ENCODE results near the gene ETV3L.

Gene ETV3L

DNA sequence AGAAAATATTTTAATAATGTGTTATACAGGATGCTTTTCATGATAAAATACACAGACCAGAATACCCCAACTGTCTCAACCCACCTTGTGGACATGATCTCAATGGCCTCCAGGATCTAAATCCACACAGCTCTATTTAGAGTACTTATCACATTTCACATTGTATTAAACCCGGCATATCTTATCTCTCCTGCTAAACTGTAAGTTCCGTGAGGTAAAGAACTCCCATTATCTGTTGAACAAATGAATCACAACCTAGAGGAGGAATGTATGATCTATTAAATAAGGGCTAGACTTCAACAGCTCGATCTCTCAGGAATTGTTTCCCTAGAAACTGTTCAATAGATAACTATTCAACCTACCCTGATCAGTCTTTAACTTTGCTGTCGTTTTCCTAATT, 31.7 kb upstream of the ETV3L start:
- DNase-seq, result no peak

DNA sequence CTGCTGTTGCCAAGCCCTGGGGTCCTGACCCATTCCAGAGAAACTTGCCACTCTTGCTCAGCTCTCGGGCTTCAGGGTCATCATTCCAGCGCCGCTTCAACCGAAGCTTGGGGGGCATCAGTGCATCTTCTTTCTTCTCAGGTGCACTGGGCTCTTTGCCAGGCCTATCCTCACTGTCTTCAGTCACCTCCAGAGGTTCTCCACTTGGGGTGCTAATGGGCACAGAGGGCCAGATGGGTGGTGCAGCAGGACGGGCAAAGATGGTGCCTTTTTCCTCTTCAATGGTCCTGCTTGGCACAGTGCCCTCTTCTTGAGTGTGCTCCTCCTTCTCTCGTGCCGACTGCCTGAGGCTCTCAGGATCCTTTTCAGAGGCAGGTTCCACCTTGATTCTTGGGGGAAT, 25.2 kb upstream of the ETV3L start:
- DNase-seq, result no peak

DNA sequence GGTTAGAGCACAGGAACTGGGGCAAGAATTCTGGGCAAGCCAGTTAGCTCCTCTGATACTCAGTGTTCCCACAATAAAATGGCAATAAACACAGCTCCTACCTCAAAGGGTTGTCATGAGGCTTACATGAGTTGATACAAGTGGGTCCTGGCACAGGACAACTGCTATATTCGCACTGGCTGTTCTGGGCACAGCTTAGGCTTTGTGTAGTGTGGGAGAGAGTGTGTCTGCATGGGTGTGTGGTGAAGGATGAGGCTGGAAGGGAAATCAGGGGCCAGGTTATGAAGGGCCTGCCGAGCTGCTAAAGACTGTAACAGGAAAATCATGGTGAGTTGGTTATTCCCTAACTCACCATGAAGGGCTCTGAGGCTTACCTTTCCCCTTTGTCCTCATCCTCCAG, 19.8 kb upstream of the ETV3L start:
- DNase-seq, result no peak

DNA sequence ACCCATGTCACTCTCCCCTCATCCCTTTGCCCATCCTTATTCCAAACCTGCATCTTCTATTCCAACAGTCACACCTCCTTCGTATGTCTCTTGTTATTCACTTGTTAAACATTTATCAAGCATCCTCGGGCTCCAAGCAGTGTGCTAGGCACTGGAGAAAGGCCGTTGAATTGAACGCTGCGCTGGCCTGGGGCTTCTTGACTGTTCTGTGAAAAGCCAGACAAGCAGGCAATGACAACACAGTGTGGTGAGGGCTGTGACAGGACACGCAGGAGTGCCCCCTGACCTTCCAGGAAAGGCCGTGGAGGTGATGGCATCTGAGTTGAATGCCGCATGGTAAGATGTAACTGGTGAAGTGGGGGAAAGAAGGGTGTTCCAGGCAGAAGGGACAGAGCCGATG, 19.4 kb upstream of the ETV3L start:
- no peak for DNase-seq

DNA sequence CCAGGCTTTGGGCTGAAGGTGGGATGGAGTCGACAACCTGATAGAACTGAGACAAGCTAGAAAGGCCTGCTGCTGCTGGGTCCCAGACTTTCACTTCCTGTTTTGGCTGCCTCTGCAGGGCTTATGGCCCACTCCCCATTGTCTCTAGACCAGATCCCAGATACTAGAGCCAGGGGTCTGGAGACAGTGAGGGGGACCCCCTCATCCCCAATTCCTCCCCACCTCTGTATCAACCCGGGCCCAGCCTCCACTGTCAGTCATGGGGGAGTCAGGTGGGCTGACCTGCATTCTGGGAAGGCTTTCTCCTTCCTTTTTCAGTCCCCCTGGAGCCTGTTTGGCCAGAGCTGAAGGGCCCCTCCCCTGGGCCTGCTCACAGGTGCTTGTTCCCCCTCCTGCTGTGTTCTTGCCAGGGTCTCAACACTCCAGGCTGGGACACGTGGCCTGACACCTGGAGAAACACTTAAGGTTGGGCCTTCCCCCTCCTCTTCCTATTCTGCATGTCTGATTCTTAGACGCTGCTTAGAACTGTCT, 18.0 kb upstream of the ETV3L start:
- DNase-seq, result no peak

DNA sequence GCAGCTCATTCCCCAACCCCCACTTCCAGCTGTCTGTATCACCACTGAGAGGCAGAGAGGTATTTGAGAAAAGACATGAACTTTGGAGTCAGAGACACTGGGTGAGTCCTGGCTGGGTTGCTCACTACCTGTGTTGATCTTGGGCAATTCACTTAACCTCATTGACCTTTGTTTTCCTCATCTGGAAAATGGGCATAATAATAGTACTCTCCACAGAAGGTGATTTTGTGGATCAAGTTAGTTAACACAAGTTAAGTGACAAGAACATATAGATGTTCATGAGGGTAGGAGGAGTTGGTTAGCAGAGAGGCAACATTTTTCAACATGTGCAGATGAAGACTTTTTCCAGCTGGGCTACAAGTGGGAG, 17.1 kb upstream of the ETV3L start:
- no peak for DNase-seq

DNA sequence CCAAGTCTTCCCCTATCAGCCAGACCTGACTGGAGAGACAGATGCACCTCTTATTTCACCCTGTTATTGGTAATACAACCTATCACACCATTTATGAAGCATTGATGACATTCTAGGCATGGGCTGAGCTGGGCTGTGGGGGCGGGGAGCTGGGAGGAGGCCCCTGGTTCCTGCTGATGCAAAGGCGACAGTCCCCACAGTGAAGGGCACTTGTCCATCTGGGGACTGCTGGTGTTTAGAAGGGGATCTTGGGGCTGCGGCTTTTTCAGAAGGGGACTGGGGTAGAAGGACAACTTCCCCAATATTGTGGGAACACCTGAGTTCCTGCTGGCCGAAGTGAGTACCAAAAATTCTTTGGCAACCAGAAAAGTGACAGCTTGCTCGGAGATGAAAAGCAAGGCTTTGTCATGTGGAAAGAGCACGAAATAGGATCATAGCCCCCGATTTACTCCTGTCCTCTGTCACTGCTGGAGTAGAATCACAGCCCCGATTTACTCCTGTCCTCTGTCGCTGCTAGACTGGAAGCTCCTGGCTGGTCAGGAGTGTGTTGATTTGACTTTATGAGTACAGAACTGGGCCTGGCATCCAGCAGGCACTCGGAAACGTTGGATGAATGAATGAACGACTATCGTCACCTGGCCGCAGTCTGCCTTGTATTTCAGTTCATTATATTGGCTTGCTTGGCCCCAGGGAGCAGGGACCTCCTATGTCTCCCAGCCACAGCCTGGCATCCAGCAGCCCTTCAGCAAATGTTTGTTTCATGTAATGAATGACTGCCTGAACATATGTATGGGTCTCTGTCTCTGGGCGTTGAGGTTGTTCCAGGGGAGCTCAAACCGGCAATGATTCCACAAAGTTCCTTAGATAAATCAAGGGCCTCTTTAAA, 16.5 kb upstream of the ETV3L start:
- no peak for DNase-seq

DNA sequence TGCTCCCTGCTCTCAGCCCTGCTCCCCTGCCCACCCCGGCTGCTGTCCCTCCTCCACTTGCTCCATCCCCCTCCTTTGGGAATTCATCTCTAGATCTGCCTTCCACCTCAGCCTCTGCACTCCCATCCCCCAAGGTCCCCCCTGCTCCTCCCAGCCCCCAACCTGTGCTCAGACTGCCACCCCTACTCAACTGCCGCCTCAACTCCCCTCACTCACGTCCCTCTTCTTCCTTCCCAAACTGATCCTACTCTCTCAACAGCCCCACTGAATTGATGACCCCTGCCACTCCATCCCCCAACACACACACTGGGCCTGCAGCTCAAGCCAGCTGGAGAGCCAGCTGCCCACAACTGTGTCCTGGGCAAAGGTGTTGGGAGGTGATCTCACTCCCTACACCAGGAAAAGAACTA, 15.8 kb upstream of the ETV3L start:
- no peak for DNase-seq

DNA sequence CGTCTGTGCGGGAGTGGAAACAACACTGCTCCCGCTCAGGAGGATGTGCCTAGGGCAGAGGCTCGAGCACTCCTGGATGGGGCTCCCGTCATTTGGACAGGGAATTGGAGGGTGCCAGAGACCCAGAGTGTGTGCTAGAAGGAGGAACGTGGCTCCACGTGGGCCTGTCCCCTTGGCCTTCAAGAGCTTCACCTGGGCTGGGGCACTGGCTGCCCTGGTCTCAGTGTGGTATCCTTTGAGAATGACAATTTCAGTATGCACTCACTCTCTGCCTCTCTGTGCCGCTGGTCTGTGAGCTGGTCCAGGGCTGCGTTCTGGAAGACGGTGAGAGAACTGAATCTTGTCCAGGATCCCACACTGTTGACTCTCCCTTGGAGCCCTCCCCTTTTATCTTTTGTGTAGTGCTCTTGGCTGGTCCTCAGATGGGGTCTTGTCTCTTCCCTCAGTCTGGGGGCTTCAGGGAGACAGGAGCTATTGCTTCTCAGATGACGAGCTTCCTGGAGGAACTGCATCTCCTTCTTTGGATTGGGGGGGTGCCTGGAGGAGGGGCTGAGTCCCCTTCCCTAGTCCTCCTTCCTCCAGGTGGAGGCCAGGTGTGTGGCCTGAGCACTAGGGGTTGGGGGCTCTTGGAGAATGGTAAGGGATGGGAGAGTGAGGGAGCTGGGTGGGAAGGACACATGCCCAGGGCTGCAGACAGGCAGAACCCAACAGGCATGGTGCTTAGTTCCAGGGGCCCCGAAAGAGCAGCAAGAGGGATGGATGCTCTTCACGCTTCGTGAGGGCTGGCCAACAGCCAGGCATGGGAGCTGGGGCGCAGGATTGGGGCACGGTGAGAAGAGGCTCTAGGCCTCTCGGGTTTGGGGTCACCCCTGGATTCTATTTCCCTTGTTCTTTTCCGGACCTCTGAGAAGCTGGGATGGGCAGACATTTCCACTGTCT, 14.8 kb upstream of the ETV3L start:
- DNase-seq, result no peak

DNA sequence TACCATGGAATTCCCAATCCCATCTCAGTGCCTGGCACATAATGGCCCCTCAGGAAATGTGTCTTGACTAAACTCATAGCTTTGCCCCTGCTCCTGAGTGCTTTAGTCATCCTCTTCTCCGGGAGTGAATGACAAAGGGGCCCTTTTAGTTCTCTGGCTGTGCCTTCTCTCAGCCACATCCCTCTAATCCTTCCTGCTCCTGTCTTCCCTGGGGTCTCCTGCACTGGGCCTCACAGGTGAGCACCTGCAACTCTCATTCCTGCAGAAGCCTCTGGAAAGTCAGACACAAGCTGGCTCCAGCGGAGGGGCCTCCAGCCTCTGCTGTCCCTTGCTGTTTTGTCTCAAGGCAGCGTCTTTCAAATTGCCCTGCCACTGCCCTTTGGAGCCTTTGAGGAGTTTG, 14.0 kb upstream of the ETV3L start:
- no peak for DNase-seq

DNA sequence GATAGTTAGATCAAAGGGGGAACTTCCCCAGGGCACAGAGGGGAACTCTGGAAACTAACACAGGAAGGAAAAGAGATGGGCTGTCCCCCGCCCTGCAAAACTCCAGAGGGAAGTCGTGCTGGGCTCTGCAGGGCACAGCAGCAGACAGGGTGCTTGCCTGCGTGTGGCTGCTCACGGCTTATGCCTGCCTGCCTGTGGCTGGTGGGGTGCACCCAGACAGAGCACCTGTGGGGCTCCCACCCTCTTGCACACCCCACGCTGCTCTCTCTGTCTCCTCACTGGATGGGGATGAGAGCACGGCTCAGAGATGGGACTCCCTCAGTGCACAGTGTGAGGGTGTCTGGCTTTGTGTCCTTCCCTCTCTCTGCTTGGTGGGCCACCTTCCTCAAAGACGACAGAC, 13.5 kb upstream of the ETV3L start:
- DNase-seq, result no peak

DNA sequence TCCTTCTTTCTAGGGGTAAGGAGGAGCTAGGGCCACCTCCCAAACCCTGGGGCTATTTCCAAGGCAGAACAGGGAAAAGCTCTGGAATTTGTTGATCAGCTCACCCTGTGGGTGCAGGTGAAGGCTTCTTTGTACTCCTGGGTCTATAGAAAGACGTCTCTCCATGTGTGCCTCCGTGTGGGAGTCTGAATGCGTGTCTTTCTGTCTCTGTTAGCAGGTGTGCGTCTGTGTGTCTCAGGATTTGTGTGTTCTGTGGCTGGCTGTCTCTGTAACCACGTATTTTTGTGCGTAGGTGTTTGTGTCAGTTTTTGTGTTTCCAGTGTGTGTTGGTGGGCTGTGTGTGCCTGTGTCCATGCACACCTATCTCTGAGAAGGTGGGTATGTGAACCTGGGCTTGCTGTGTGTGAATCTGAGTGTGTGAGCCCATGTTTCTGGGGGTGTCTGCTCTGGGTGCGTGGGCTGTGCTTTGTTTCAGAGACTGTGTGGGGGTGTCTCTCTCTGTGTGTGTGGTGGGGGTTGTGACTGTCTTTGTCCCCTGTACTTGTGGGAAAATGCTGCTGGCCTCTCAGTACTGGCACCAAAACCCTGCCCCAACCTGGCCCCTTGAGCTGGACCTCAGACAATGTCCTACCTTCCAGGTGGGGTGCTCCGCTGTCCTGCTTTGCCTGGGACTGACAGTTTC, 12.7 kb upstream of the ETV3L start:
- no peak for DNase-seq

DNA sequence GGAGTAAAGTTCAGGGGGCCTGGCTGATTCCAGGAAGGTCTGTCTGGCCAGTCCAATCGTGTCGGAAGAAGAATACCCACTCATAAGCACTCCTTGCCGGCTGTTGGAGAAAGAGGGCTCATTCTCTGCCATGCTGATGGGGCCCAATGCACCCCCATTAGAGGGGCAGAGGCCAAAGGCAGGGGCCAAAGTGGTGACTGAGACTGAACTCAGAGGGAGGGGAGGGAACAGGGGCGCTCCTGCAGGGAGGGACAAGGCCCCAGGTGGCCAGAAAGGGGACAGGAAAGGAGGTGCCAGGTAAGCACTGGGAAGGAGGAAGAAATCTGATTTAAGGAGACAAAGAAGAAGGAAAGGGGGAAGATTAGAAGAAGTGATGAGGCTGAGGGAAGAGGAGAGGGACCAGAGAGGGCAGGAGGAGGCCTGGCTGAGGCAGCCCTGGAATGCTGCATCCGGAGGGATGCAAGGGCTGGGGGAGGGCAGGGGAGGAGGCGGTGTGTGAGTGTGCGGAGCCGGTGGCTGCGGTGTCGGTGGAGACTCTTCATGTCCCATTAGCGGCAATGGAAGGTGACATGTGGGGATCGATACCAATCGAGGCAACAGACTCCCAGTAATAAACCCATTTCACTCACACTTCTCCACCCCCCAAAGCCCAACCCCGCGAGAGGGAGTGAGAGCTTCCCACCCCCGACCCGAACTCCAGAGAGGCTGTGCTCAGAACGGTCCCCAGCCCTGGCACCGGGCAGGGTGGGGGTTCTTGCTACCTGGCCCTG, 12.0 kb upstream of the ETV3L start:
- DNase-seq, result no peak

DNA sequence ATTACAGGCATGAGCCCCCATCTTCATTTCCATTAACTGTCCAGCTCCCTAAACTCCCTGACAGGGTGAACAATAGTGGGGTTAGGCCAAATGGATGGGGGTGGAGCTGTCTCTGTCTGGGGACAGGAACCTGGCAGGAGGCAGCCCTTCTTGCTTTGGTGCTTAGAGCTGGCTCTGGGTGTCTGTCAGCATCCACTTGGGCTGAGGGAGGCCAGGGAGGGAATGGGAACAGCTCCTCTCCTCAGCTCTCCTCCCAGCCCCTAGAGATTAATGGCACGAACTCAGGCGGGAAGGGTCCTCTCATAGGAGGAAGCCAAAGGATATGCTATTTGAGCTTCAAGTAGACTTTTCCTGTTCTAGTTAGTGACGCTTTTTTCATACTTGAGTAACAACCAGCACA, 11.1 kb upstream of the ETV3L start:
- DNase-seq, result no peak

DNA sequence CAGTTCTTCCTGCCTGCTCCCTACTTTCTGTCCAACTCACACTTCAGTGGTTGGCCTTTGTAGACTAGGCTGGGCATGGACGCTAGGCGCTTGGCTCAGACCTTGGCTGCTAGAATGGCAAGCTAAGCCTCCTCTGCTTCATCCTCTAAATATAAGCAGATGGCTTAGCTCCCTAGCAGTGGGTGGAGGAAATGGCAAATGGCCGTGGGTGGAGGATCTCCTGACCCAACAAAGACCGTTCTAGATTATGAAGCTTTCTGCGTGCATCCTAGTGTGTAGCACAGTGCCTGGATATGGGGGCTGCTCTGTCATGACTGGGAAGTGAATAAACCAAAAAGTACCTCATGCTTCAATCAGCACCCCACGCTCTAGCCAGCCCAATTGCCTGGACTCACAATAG, 10.4 kb upstream of the ETV3L start:
- no peak for DNase-seq

DNA sequence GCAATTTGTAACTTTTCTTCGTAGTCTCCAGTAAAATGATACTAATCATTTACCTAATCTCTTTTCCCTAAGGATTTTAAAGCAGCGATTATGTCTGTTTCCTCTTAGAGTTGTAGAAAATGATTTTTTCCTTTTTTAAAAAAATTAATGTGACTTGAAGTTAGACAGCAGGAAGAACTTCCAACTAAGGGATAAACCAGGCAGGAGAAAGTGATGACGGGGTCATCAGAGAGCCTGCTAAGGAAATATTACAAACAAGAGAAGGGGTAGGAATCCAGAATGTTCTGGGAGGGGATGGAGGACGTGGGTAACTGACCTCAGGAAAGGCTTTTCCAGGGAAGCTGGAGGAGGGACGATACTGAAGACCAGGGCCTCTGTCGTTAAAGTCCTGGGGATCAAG, 8.8 kb upstream of the ETV3L start:
- no peak for DNase-seq

DNA sequence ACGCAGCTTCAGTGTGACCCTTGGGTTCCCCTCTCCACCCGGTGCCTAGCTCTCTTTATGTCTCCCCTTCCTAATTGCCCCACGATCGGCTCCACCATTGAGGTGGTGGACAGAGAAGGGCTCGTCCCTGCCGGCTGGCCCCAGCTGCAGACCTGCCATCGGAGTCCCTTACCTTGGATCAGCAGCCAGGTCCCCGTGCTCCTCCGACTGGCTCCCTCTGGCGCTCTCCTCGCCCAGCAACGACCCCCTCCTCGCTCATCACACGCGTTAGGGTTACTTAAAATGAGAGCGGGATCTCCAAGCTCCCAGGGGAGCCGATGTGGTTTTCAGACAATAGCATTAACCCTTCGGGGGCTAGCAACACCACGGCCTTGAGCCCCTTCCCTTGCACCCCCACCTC, 8.1 kb upstream of the ETV3L start:
- DNase-seq, result no peak

DNA sequence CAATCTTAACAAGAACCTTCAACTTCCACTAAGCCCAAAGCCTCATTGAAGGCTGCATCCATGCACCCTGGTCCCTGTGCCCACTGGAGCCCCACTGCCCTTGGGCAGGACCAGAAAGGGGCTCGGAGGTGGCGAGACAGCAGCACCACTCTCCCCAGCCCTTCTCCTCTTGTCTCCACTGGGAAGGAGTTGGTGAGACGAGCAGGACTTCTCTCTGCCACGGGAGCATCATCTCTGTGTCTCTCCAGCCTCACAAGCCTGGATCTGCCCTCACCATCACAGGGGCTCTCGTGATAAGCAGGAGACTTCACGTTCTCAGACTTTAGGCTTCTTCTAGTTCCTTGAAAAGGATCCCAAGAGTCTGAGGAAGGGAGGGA, 7.2 kb upstream of the ETV3L start:
- DNase-seq, result no peak

DNA sequence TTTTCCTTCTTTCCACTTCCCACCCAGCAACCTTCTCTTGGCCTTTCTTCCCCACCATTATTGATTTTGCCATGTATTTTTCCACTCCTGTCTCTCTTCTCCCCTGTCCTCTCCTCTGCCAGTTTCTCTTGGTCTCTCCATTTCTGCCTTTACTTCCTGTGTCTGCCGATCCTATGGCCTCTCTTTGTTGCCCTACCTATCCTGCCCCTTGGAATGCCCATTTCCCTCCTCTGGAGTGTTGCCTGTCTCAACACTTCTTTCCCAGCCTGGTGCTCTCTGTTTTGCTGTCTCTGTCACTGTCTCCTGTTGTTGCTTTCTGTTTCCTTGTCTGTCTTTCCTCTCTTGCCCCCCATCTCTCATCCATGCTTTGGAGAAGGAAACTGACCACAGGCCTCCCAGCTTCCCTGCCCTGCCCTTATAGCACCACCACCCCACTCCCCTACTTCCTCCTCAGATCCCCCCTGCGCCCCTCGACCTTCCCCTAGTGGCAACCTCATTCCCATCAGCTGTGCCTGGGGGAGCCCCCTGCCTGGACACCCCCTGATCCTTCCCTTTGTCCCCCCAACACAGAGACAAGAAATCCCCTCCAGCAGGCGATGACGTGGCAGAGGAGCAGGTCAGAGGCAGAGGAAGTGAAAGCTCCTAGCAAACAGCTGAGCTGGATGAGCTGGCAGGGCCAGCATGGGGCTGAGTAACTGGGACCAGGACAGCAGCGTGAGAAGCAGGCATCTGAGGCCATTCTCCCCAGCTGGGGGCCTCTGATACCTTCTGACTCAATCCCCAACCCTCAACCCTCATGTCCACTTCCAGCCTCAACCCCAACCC, 6.6 kb upstream of the ETV3L start:
- peak in 1 of 2 experiments; percentile 22 for DNase-seq

DNA sequence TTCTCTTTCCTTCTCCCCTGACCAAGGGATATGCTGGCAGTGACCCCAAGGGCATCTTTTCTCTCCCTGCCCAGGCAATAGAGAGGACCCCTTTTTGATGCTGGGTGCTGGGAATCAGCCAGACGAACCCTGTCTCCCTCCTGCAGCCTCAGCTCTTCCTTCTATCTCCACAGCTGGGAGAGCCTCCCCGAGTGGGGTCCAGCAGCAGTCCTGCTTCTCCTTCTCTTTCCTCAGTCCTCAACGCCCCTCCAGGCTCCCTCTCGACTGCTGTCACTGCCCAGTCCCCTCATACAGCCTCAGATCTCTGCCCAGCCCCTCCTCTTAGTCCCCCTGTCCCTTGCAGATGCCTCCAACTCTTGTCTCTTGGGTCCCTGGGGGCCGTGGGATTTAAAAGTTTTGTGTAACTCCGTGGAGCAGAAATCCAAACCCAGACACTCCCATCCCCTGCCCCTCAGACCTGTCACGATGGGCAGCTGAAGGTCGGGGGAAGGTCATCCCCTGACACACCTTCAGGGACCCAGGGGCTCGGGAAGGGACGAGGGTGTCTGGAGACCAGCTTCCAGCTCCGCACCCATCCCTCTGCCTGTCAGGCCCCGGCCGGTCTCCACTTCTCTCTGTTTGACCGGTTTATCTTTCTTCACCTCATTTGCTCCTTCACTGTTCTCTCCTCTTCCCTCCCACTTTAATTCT, 5.8 kb upstream of the ETV3L start:
- DNase-seq, result no peak

Measured in SHP77 (cell line).